Measurements from ENCODE around the gene DHX57. TPM values are rescaled to one million over a fixed set of nuclear protein-coding genes. Genes with fewer than 3 reads are reported as not detected.

The DHX57 gene
- total and polyA plus RNA-seq, 2 donors (not counting 3 experiments of a cell fraction or from before 2014, with no cell fraction given): 8.7 to 28.2 TPM

GRCh38 chr2:38907242-38907641 lies 31.5 kb upstream of the DHX57 start:
- CTCF ChIA-PET: interaction anchor here (2.2 kb wide), 1 partner anchor 40 kb away, joined by 6 read pairs; no protein-coding TSS in a partner anchor
- Histone ChIP-seq H3K9ac (replicated peaks; ENCODE audit: extremely low read depth, insufficient read depth, low read length) (no peak overlapping the region), H3K9me1 (replicated peaks; ENCODE audit: control insufficient read depth, extremely low read depth, insufficient read depth, low read length) (no peaks in the 10 kb centered on the region), H3K4me2 (ENCODE audit: insufficient read depth, low read length) (no peak overlapping the region), H3K9me3 (replicated peaks; ENCODE audit: control insufficient read depth, insufficient read depth, low read length) (no peaks in the 10 kb centered on the region), H3K27ac (ENCODE audit: insufficient read depth, low read depth, low read length) (no peak overlapping the region), H3K27me3 (ENCODE audit: control insufficient read depth in 2 of 2, insufficient read depth in 2 of 2, low read length in 2 of 2) (no peaks in the 10 kb centered on the region), H3K36me3 (ENCODE audit: control insufficient read depth in 2 of 2, extremely low read depth in 1 of 2, insufficient read depth in 2 of 2, low read length in 2 of 2) (no peaks in the 10 kb centered on the region), H2AFZ (ENCODE audit: low read depth, low read length) (no peak overlapping the region), H4K20me1 (replicated peaks; ENCODE audit: control insufficient read depth, extremely low read depth, insufficient read depth, low read length) (no peaks in the 10 kb centered on the region), H3K4me1 (ENCODE audit: control insufficient read depth, extremely low read depth, insufficient read depth, low read length) (no peaks in the 10 kb centered on the region), H3K79me2 (ENCODE audit: control insufficient read depth, insufficient read depth, low read length) (no peaks in the 10 kb centered on the region), H3K4me3 (replicated peaks in 1 of 3; ENCODE audit: insufficient read depth in 1 of 3, low read depth in 1 of 3, low read length in 3 of 3) (no peak overlapping the region)
- dilution Hi-C loops (cut with MboI; ENCODE audit: extremely low pct_ligation_motif_present, low sequenced_read_pairs) (no loop called here), intact Hi-C loops (cut with micrococcal nuclease) (no loop called here)
- FAIRE-seq: no peak
- POLR2A ChIA-PET: no interaction called here
- TF ChIP-seq EZH2 (IDR thresholded peaks at IDR 0.05; ENCODE audit: borderline replicate concordance, low read depth, low read length, severe bottlenecking) (no peak), POLR2A (IDR thresholded peaks at IDR 0.05; ENCODE audit: low read depth, low read length) (no peak), MAX (IDR thresholded peaks at IDR 0.05; ENCODE audit: insufficient read depth, insufficient read length) (no peak), JUN (IDR thresholded peaks at IDR 0.05; ENCODE audit: borderline replicate concordance, insufficient read depth, insufficient read length, low read depth) (no peak), POLR2AphosphoS5 (IDR thresholded peaks at IDR 0.05; ENCODE audit: insufficient read depth, low read depth, low read length) (no peak), CTCF (IDR thresholded peaks at IDR 0.05; ENCODE audit: extremely low read depth in 1 of 2, insufficient read depth in 1 of 2, low read depth in 1 of 2, low read length in 2 of 2) (no peak), MYC (IDR thresholded peaks at IDR 0.05; ENCODE audit: low read depth, low read length) (no peak), FOS (IDR thresholded peaks at IDR 0.05; ENCODE audit: borderline replicate concordance, insufficient read depth, low read length) (no peak), GATA2 (IDR thresholded peaks at IDR 0.05; ENCODE audit: insufficient read depth, insufficient read length, low read depth, low read length) (no peak)
- no TSS peak for BruUV-seq (replicated peaks)
- no peak for DNase-seq (ENCODE audit: low read depth, low spot score)
